Measurements from ENCODE around the gene TCAP.

- no peak for TF ChIP-seq POLR2A (IDR thresholded peaks at IDR 0.05)
- no peak for TF ChIP-seq EP300 (IDR thresholded peaks at IDR 0.05)
- TF ChIP-seq CTCF (IDR thresholded peaks at IDR 0.05): no peak
Observed at GRCh38 chr17:39688945-39689344, 23.8 kb downstream of the TCAP start.
